Neuronal stem cell (in vitro differentiated cells): ENCODE results near the gene RNF181.

Experiments
- DNase-seq: peaks from one replicate; pipeline ENCODE4 v3.0.0-alpha.2; 2013; ENCODE audit warnings: low spot score
- H2AFZ ChIP-seq: one replicate; pipeline ENCODE4 v1.6.1; 2013; ENCODE audit warnings: mild to moderate bottlenecking, low read length, inconsistent platforms
- H2AK5ac ChIP-seq: 2 replicates; pipeline ENCODE4 v1.6.1; 2013; ENCODE audit warnings: low read depth, mild to moderate bottlenecking, inconsistent platforms, low read length, moderate library complexity, mixed read lengths
- H2BK120ac ChIP-seq: 2 replicates; pipeline ENCODE4 v1.6.1; 2013; ENCODE audit warnings: low read depth, mild to moderate bottlenecking, inconsistent platforms, low read length, moderate library complexity, mixed read lengths
- H2BK12ac ChIP-seq: one replicate; pipeline ENCODE4 v1.6.1; 2013; ENCODE audit warnings: low read length, inconsistent platforms
- H2BK15ac ChIP-seq: 2 replicates; pipeline ENCODE4 v1.6.1; 2013; ENCODE audit warnings: mild to moderate bottlenecking, low read length, inconsistent platforms, mixed read lengths
- H2BK5ac ChIP-seq: one replicate; pipeline ENCODE4 v1.6.1; 2013; ENCODE audit warnings: inconsistent platforms, mild to moderate bottlenecking, low read length, moderate library complexity
- H3K14ac ChIP-seq: one replicate; pipeline ENCODE4 v1.6.1; 2013; ENCODE audit warnings: low read length, inconsistent platforms
- H3K18ac ChIP-seq: 2 replicates; pipeline ENCODE4 v1.6.1; 2013; ENCODE audit warnings: low read length, inconsistent platforms
- H3K23ac ChIP-seq: 2 replicates; pipeline ENCODE4 v1.6.1; 2013; ENCODE audit warnings: low read depth, mild to moderate bottlenecking, mixed read lengths, low read length, inconsistent platforms; ENCODE audit not compliant: poor library complexity
- H3K27ac ChIP-seq: replicated peaks from 3 replicates; pipeline ENCODE4 v1.5.1; 2013; ENCODE audit warnings: low read length, inconsistent platforms
- H3K27me3 ChIP-seq, 3 experiments: 2 replicates each; pipeline ENCODE4 v1.6.1; 2013; ENCODE audit warnings: low read length in 3 of 3, mild to moderate bottlenecking in 2 of 3, inconsistent platforms in 1 of 3, low read depth in 1 of 3, mixed read lengths in 1 of 3, moderate library complexity in 1 of 3; ENCODE audit not compliant: control insufficient read depth in 3 of 3, insufficient read depth in 3 of 3
- H3K36me3 ChIP-seq, 2 donors: replicated peaks in 1 of 2; 2 replicates each; pipeline ENCODE4 v1.6.1; 2013; ENCODE audit warnings: low read length in 2 of 2; ENCODE audit not compliant: control insufficient read depth in 2 of 2, insufficient read depth in 2 of 2
- H3K4ac ChIP-seq: 2 replicates; pipeline ENCODE4 v1.6.1; 2013; ENCODE audit warnings: inconsistent platforms, mild to moderate bottlenecking, low read length, moderate library complexity
- H3K4me1 ChIP-seq, 2 donors: 1 replicate in 1 of 2; 2 replicates in 1 of 2; pipeline ENCODE4 v1.6.1; 2013; ENCODE audit warnings: low read length in 2 of 2, low read depth in 1 of 2; ENCODE audit not compliant: control insufficient read depth in 2 of 2, insufficient read depth in 1 of 2
- H3K4me2 ChIP-seq: one replicate; pipeline ENCODE4 v1.6.1; 2013; ENCODE audit warnings: mild to moderate bottlenecking, low read length, inconsistent platforms; ENCODE audit not compliant: insufficient read depth, poor library complexity, severe bottlenecking
- H3K4me3 ChIP-seq, 2 donors: 2 replicates each; pipeline ENCODE4 v1.5.1; 2013; ENCODE audit warnings: low read length in 2 of 2, mild to moderate bottlenecking in 2 of 2, inconsistent platforms in 1 of 2, moderate library complexity in 1 of 2
- H3K79me1 ChIP-seq: one replicate; pipeline ENCODE4 v1.6.1; 2013; ENCODE audit warnings: low read depth, mild to moderate bottlenecking, inconsistent platforms, low read length, moderate library complexity
- H3K9ac ChIP-seq: one replicate; pipeline ENCODE4 v1.6.1; 2013; ENCODE audit warnings: mild to moderate bottlenecking, low read depth, low read length, inconsistent platforms; ENCODE audit not compliant: poor library complexity
- H3K9me3 ChIP-seq, 2 donors: replicated peaks in 1 of 2; 2 replicates each; pipeline versions ENCODE3 to v1.6.1; 2013; ENCODE audit warnings: low read length in 2 of 2, mild to moderate bottlenecking in 2 of 2, inconsistent platforms in 1 of 2, low read depth in 1 of 2, mixed read lengths in 1 of 2, moderate library complexity in 1 of 2; ENCODE audit not compliant: control insufficient read depth in 2 of 2, insufficient read depth in 1 of 2
- H4K8ac ChIP-seq: one replicate; pipeline ENCODE4 v1.6.1; 2013; ENCODE audit warnings: low read depth, mild to moderate bottlenecking, inconsistent platforms, low read length, moderate library complexity
- H4K91ac ChIP-seq: one replicate; pipeline ENCODE4 v1.6.1; 2013; ENCODE audit warnings: low read length, low read depth, mild to moderate bottlenecking, inconsistent platforms; ENCODE audit not compliant: poor library complexity
- WGBS, 2 donors: extraction: QIAGEN DNeasy Blood & Tissue Kit; methylation state at CpG; one replicate each; pipeline ENCODE4 v1.1.7; 2013; ENCODE audit warnings: missing lambda C conversion rate in 2 of 2, mixed read lengths in 1 of 2; ENCODE audit not compliant: insufficient read length in 2 of 2, insufficient replicate concordance in 1 of 2; ENCODE audit errors: extremely low coverage in 2 of 2; 5-methylcytosine and 5-hydroxymethylcytosine counted together

Gene RNF181

GRCh38 chr2:85550486-85550885 lies 45.1 kb upstream of the RNF181 start:
- Histone ChIP-seq H3K27ac (no peak overlapping the region), H3K18ac (no peak overlapping the region)
- WGBS, 2 donors: no CpG with 5 or more reads among the region's 10 CpGs

GRCh38 chr2:85551698-85552678 lies 43.6 kb upstream of the RNF181 start:
- H4K8ac ChIP-seq: no peak overlapping the region
- no peaks in the 10 kb centered on the region for H3K27me3 ChIP-seq
- H3K14ac ChIP-seq: no peak overlapping the region
- peak; percentile 82 for DNase-seq
- H2BK12ac ChIP-seq: no peak overlapping the region
- H3K23ac ChIP-seq: no peak overlapping the region
- no peak overlapping the region for H2BK15ac ChIP-seq
- no CpG with 5 or more reads among the region's 9 CpGs for WGBS, 2 donors
- H2BK120ac ChIP-seq: no peak overlapping the region
- no peak overlapping the region for H3K9ac ChIP-seq
- H3K18ac ChIP-seq: no peak overlapping the region
- H4K91ac ChIP-seq: no peak overlapping the region
- peak overlapping the region in 1 of 2 donors; percentile 20 for H3K4me3 ChIP-seq
- no peak overlapping the region for H3K27ac ChIP-seq
- H3K4me1 ChIP-seq: no peaks in the 10 kb centered on the region
- H2BK5ac ChIP-seq: no peak overlapping the region
- H3K9me3 ChIP-seq: no peaks in the 10 kb centered on the region
- H3K4ac ChIP-seq: no peak overlapping the region
- peaks cover 36 to 89% of the 10 kb centered on the region in 2 donors for H3K36me3 ChIP-seq
- H3K4me2 ChIP-seq: no peak overlapping the region
- no peak overlapping the region for H2AK5ac ChIP-seq
- peaks cover 2% of the 10 kb centered on the region for H3K79me1 ChIP-seq
- H2AFZ ChIP-seq: no peak overlapping the region

More at GRCh38 chr2:85550486-85550885, 45.1 kb upstream of the RNF181 start:
- H3K4me2 ChIP-seq: no peak overlapping the region
- H2AK5ac ChIP-seq: no peak overlapping the region
- no peak overlapping the region for H2BK15ac ChIP-seq
- H3K4ac ChIP-seq: no peak overlapping the region
- no peak overlapping the region for H4K8ac ChIP-seq
- no peaks in the 10 kb centered on the region for H3K4me1 ChIP-seq
- no peaks in the 10 kb centered on the region for H3K9me3 ChIP-seq
- no peak overlapping the region for H4K91ac ChIP-seq
- H3K79me1 ChIP-seq: no peaks in the 10 kb centered on the region
- H3K23ac ChIP-seq: no peak overlapping the region
- no peak overlapping the region for H2BK12ac ChIP-seq
- H2BK5ac ChIP-seq: no peak overlapping the region
- H3K36me3 ChIP-seq: peaks cover 36 to 90% of the 10 kb centered on the region in 2 donors
- no peaks in the 10 kb centered on the region for H3K27me3 ChIP-seq
- H2BK120ac ChIP-seq: no peak overlapping the region
- H3K9ac ChIP-seq: no peak overlapping the region
- no peak overlapping the region for H3K4me3 ChIP-seq
- H3K14ac ChIP-seq: no peak overlapping the region
- no peak overlapping the region for H2AFZ ChIP-seq
- DNase-seq: no peak

GRCh38 chr2:85553184-85553583 lies 42.4 kb upstream of the RNF181 start:
- Histone ChIP-seq H3K4me3 (no peak overlapping the region), H2BK5ac (no peak overlapping the region), H3K9me3 (no peaks in the 10 kb centered on the region), H3K4me1 (no peaks in the 10 kb centered on the region), H2BK15ac (no peak overlapping the region), H3K27me3 (no peaks in the 10 kb centered on the region), H4K8ac (no peak overlapping the region), H2BK12ac (no peak overlapping the region), H3K4me2 (no peak overlapping the region), H2AFZ (no peak overlapping the region), H3K18ac (no peak overlapping the region), H3K23ac (no peak overlapping the region), H3K36me3 (peaks cover 37 to 91% of the 10 kb centered on the region in 2 donors), H3K14ac (no peak overlapping the region), H2AK5ac (no peak overlapping the region), H3K9ac (no peak overlapping the region), H3K4ac (no peak overlapping the region), H2BK120ac (no peak overlapping the region), H4K91ac (no peak overlapping the region), H3K79me1 (peaks cover 2% of the 10 kb centered on the region), H3K27ac (no peak overlapping the region)
- WGBS, 2 donors: no CpG with 5 or more reads among the region's 6 CpGs
- DNase-seq: no peak

GRCh38 chr2:85554980-85555612 lies 40.4 kb upstream of the RNF181 start:
- Histone ChIP-seq H3K4me2 (no peak overlapping the region), H2BK12ac (no peak overlapping the region), H3K14ac (no peak overlapping the region), H3K4me3 (no peak overlapping the region), H2AFZ (no peak overlapping the region), H4K91ac (no peak overlapping the region), H3K79me1 (peaks cover 4% of the 10 kb centered on the region), H3K36me3 (peaks cover 44 to 88% of the 10 kb centered on the region in 2 donors), H3K4ac (no peak overlapping the region), H3K27ac (no peak overlapping the region), H3K9me3 (no peaks in the 10 kb centered on the region), H4K8ac (no peak overlapping the region), H3K18ac (no peak overlapping the region), H3K27me3 (no peaks in the 10 kb centered on the region), H3K23ac (no peak overlapping the region), H2AK5ac (no peak overlapping the region), H3K9ac (no peak overlapping the region), H3K4me1 (no peaks in the 10 kb centered on the region), H2BK5ac (no peak overlapping the region), H2BK120ac (no peak overlapping the region), H2BK15ac (no peak overlapping the region)
- no peak for DNase-seq
- no CpG with 5 or more reads among the region's 3 CpGs for WGBS, 2 donors
